ENCODE data around the gene SOCS1. TPM values are rescaled to one million over a fixed set of nuclear protein-coding genes. Genes with fewer than 3 reads are reported as not detected.

The SOCS1 gene
- total and polyA plus RNA-seq, 4 donors = 1.8 to 10.9 (median 2.3) TPM

DNA sequence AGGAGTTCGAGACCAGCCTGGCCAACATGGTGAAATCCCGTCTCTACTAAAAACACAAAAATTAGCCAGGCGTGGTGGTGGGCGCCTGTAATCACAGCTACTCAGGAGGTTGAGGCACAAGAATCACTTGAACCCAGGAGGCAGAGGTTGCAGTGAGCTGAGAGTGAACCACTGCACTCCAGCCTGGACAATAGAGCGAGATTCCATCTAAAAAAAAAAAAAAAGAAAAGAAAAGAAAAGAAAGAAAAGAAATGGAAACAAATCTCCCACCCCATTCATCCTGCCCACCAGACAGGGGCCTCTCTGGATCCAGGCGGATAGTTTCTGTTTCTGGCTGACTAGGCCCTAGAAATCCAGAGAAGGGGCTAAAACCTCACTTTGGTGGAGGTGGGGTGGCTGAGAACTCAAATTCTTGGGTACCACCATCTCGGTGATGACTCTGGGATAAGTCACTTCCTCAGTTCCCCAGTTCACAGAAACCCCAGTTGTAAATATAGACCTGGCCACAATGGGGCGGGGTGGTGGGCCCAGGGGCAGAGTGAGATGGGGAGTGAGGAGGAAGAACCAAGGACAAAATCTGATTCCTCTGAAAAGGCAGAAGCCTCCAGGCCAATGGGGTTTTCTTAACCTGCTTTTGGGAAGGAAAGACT is 22.2 kb downstream of the SOCS1 start:
- Histone ChIP-seq H3K27ac (ENCODE audit: low read depth in 1 of 2, low read length in 2 of 2) (peak overlapping the region in 1 of 2 donors; percentile 2), H3K4me1 (ENCODE audit: control insufficient read depth in 4 of 4, insufficient read depth in 4 of 4, low read length in 3 of 4) (peaks cover 2 to 7% (median 5%) of the 10 kb centered on the region in 4 donors), H3K9me3 (ENCODE audit: control insufficient read depth in 4 of 4, low read length in 3 of 4) (no peaks in the 10 kb centered on the region), H3K9ac (ENCODE audit: low read depth in 1 of 2, low read length in 2 of 2) (no peak overlapping the region), H3K27me3 (ENCODE audit: control insufficient read depth in 4 of 4, insufficient read depth in 4 of 4, low read length in 3 of 4) (no peaks in the 10 kb centered on the region), H3K36me3 (ENCODE audit: control insufficient read depth in 4 of 4, insufficient read depth in 3 of 4, low read depth in 1 of 4, low read length in 3 of 4) (no peaks in the 10 kb centered on the region), H3K4me3 (ENCODE audit: low read depth in 1 of 3, low read length in 3 of 3) (no peak overlapping the region)
- 82% methylated on average over 8 of the region's 8 CpGs for WGBS
- no peak for DNase-seq (ENCODE audit: low spot score)
- TF ChIP-seq HNF4A (conservative IDR thresholded peaks at IDR 0.05) (no peak), RAD21 (IDR thresholded peaks at IDR 0.05) (no peak), ATF3 (IDR thresholded peaks at IDR 0.05) (no peak), NR2F2 (IDR thresholded peaks at IDR 0.05) (no peak), CTCF (IDR thresholded peaks at IDR 0.05; ENCODE audit: low read depth, low read length, missing input control) (no peak), JUND (IDR thresholded peaks at IDR 0.05) (no peak), SP1 (IDR thresholded peaks at IDR 0.05) (no peak), TAF1 (conservative IDR thresholded peaks at IDR 0.05) (no peak), HNF4G (IDR thresholded peaks at IDR 0.05) (no peak), EGR1 (IDR thresholded peaks at IDR 0.05; ENCODE audit: low read depth in 2 of 2) (no peak)
- TF ChIP-seq, protein P1, sequence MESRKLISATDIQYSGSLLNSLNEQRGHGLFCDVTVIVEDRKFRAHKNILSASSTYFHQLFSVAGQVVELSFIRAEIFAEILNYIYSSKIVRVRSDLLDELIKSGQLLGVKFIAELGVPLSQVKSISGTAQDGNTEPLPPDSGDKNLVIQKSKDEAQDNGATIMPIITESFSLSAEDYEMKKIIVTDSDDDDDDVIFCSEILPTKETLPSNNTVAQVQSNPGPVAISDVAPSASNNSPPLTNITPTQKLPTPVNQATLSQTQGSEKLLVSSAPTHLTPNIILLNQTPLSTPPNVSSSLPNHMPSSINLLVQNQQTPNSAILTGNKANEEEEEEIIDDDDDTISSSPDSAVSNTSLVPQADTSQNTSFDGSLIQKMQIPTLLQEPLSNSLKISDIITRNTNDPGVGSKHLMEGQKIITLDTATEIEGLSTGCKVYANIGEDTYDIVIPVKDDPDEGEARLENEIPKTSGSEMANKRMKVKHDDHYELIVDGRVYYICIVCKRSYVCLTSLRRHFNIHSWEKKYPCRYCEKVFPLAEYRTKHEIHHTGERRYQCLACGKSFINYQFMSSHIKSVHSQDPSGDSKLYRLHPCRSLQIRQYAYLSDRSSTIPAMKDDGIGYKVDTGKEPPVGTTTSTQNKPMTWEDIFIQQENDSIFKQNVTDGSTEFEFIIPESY (IDR thresholded peaks at IDR 0.05) = no peak
- TF ChIP-seq, protein P2, sequence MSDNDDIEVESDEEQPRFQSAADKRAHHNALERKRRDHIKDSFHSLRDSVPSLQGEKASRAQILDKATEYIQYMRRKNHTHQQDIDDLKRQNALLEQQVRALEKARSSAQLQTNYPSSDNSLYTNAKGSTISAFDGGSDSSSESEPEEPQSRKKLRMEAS (IDR thresholded peaks at IDR 0.05) = no peak

- no peak for DNase-seq (ENCODE audit: low spot score)
- H3K27me3 ChIP-seq (ENCODE audit: control insufficient read depth in 4 of 4, insufficient read depth in 4 of 4, low read length in 3 of 4) = no peaks in the 10 kb centered on the region
- WGBS = 61% methylated on average over 35 of the region's 35 CpGs
- no peak overlapping the region for H3K9ac ChIP-seq (ENCODE audit: low read depth in 1 of 2, low read length in 2 of 2)
- H3K36me3 ChIP-seq (ENCODE audit: control insufficient read depth in 4 of 4, insufficient read depth in 3 of 4, low read depth in 1 of 4, low read length in 3 of 4) = no peaks in the 10 kb centered on the region
- H3K4me1 ChIP-seq (ENCODE audit: control insufficient read depth in 4 of 4, insufficient read depth in 4 of 4, low read length in 3 of 4) = peaks cover 2 to 7% (median 5%) of the 10 kb centered on the region in 4 donors
- peak overlapping the region in 1 of 2 donors; percentile 55 for H3K27ac ChIP-seq (ENCODE audit: low read depth in 1 of 2, low read length in 2 of 2)
- no peaks in the 10 kb centered on the region for H3K9me3 ChIP-seq (ENCODE audit: control insufficient read depth in 4 of 4, low read length in 3 of 4)
- no peak overlapping the region for H3K4me3 ChIP-seq (ENCODE audit: low read depth in 1 of 3, low read length in 3 of 3)
- TF ChIP-seq, protein P1 (IDR thresholded peaks at IDR 0.05) = no peak
- TF ChIP-seq NR2F2 (IDR thresholded peaks at IDR 0.05) = no peak
- TF ChIP-seq GABPA (IDR thresholded peaks at IDR 0.05 in 1 of 2, conservative IDR thresholded peaks at IDR 0.05 in 1 of 2) = no peak
- no peak for TF ChIP-seq REST (IDR thresholded peaks at IDR 0.05)
- TF ChIP-seq SP1 (IDR thresholded peaks at IDR 0.05) = no peak
- TF ChIP-seq FOXA2 (IDR thresholded peaks at IDR 0.05) = no peak
- no peak for TF ChIP-seq RXRA (IDR thresholded peaks at IDR 0.05)
- no peak for TF ChIP-seq RAD21 (IDR thresholded peaks at IDR 0.05)
- no peak for TF ChIP-seq TAF1 (conservative IDR thresholded peaks at IDR 0.05)
- no peak for TF ChIP-seq CTCF (IDR thresholded peaks at IDR 0.05; ENCODE audit: low read depth, low read length, missing input control)
- TF ChIP-seq ATF3 (IDR thresholded peaks at IDR 0.05) = no peak
Measured at GRCh38 chr16:11232852-11233726, 22.9 kb downstream of the SOCS1 start.

Measured in liver (tissue), 9 donors.